ENCODE results near the gene GAD2. TPM values are rescaled to one million over a fixed set of nuclear protein-coding genes. Genes with fewer than 3 reads are reported as not detected.

Gene GAD2
- total and polyA plus RNA-seq, 2 experiments from 2014 or later = 0.56 to 0.86 TPM

DNA sequence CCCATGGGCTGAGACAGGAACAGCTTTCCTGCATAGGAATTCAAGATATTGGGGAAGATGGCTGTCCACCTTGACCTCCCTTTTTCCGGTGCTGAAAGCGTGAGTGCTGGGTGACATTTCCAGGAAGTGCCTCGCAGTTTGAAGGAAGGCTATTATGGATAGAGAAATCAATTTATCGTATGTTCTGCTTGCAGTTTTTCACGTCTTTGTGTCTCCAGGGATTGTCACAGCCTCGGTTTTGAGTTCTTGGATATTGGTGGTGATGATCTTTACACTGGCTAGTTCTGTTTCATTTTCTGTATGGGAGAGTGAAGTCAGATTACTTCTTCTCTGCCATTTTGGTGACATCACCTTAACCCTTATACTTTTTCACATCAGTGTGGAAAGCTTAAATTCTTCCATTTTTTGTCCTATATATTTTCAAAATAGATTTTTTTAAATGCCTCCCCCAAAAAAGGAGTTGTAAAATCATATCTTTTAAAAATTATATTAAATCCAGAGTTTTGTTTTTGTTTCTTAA lies 119.1 kb downstream of the GAD2 start:
- Histone ChIP-seq H3K27me3 (ENCODE audit: insufficient read depth) (no peaks in the 10 kb centered on the region), H3K27ac (ENCODE audit: low read depth) (no peak overlapping the region), H3K79me2 (replicated peaks; ENCODE audit: insufficient read depth) (no peaks in the 10 kb centered on the region), H3K4me3 (0 out of 2 replicates have a peak overlapping the region, but pooled peaks have one; percentile 19), H3K9me2 (ENCODE audit: insufficient read depth) (no peaks in the 10 kb centered on the region), H3K4me2 (0 out of 2 replicates have a peak overlapping the region, but pooled peaks have one; percentile 24), H4K20me1 (replicated peaks; ENCODE audit: insufficient read depth) (no peaks in the 10 kb centered on the region), H3F3A (replicated peaks; ENCODE audit: low read depth) (no peaks in the 10 kb centered on the region), H3K36me3 (ENCODE audit: insufficient read depth) (no peaks in the 10 kb centered on the region), H2AFZ (0 out of 2 replicates have a peak overlapping the region, but pooled peaks have one; percentile 26), H3K4me1 (ENCODE audit: insufficient read depth) (no peaks in the 10 kb centered on the region; the same call in 1 of the 2 replicates)
- Mint-ChIP-seq H3K36me3 (ENCODE audit: low read depth) (no peaks in the 10 kb centered on the region), H3K27me3 (ENCODE audit: insufficient read depth, low read depth, poor library complexity) (peaks cover 1% of the 10 kb centered on the region), H3K9me3 (peaks cover 5% of the 10 kb centered on the region; the same call in 1 of the 3 replicates), H3K4me3 (no peak overlapping the region), H3K4me1 (no peaks in the 10 kb centered on the region), H3K27ac (no peak overlapping the region)
- DNase-seq (ENCODE audit: low spot score) (no peak), ATAC-seq (no peak)
- TF ChIP-seq, protein P1, sequence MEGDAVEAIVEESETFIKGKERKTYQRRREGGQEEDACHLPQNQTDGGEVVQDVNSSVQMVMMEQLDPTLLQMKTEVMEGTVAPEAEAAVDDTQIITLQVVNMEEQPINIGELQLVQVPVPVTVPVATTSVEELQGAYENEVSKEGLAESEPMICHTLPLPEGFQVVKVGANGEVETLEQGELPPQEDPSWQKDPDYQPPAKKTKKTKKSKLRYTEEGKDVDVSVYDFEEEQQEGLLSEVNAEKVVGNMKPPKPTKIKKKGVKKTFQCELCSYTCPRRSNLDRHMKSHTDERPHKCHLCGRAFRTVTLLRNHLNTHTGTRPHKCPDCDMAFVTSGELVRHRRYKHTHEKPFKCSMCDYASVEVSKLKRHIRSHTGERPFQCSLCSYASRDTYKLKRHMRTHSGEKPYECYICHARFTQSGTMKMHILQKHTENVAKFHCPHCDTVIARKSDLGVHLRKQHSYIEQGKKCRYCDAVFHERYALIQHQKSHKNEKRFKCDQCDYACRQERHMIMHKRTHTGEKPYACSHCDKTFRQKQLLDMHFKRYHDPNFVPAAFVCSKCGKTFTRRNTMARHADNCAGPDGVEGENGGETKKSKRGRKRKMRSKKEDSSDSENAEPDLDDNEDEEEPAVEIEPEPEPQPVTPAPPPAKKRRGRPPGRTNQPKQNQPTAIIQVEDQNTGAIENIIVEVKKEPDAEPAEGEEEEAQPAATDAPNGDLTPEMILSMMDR (conservative IDR thresholded peaks at IDR 0.05; ENCODE audit: low read depth in 2 of 2) = no peak
- no peak for TF ChIP-seq NANOG (IDR thresholded peaks at IDR 0.05; ENCODE audit: borderline replicate concordance)
- TF ChIP-seq, protein P2, sequence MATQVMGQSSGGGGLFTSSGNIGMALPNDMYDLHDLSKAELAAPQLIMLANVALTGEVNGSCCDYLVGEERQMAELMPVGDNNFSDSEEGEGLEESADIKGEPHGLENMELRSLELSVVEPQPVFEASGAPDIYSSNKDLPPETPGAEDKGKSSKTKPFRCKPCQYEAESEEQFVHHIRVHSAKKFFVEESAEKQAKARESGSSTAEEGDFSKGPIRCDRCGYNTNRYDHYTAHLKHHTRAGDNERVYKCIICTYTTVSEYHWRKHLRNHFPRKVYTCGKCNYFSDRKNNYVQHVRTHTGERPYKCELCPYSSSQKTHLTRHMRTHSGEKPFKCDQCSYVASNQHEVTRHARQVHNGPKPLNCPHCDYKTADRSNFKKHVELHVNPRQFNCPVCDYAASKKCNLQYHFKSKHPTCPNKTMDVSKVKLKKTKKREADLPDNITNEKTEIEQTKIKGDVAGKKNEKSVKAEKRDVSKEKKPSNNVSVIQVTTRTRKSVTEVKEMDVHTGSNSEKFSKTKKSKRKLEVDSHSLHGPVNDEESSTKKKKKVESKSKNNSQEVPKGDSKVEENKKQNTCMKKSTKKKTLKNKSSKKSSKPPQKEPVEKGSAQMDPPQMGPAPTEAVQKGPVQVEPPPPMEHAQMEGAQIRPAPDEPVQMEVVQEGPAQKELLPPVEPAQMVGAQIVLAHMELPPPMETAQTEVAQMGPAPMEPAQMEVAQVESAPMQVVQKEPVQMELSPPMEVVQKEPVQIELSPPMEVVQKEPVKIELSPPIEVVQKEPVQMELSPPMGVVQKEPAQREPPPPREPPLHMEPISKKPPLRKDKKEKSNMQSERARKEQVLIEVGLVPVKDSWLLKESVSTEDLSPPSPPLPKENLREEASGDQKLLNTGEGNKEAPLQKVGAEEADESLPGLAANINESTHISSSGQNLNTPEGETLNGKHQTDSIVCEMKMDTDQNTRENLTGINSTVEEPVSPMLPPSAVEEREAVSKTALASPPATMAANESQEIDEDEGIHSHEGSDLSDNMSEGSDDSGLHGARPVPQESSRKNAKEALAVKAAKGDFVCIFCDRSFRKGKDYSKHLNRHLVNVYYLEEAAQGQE (IDR thresholded peaks at IDR 0.05; ENCODE audit: unreplicated experiment) = no peak
- TF ChIP-seq EZH2phosphoT487 (IDR thresholded peaks at IDR 0.05; ENCODE audit: unreplicated experiment) = no peak
- no peak for TF ChIP-seq ZNF331 (CRISPR knock-in tag; IDR thresholded peaks at IDR 0.05; ENCODE audit: low read depth)
- TF ChIP-seq STAT1 (IDR thresholded peaks at IDR 0.05; ENCODE audit: unreplicated experiment) = no peak
- no peak for TF ChIP-seq EZH2 (IDR thresholded peaks at IDR 0.05; ENCODE audit: low read depth, unreplicated experiment)
- TF ChIP-seq, protein P3, sequence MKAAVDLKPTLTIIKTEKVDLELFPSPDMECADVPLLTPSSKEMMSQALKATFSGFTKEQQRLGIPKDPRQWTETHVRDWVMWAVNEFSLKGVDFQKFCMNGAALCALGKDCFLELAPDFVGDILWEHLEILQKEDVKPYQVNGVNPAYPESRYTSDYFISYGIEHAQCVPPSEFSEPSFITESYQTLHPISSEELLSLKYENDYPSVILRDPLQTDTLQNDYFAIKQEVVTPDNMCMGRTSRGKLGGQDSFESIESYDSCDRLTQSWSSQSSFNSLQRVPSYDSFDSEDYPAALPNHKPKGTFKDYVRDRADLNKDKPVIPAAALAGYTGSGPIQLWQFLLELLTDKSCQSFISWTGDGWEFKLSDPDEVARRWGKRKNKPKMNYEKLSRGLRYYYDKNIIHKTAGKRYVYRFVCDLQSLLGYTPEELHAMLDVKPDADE (IDR thresholded peaks at IDR 0.05) = no peak
- no peak for TF ChIP-seq ZNF114 (CRISPR knock-in tag; IDR thresholded peaks at IDR 0.05)
- TF ChIP-seq, protein P4, sequence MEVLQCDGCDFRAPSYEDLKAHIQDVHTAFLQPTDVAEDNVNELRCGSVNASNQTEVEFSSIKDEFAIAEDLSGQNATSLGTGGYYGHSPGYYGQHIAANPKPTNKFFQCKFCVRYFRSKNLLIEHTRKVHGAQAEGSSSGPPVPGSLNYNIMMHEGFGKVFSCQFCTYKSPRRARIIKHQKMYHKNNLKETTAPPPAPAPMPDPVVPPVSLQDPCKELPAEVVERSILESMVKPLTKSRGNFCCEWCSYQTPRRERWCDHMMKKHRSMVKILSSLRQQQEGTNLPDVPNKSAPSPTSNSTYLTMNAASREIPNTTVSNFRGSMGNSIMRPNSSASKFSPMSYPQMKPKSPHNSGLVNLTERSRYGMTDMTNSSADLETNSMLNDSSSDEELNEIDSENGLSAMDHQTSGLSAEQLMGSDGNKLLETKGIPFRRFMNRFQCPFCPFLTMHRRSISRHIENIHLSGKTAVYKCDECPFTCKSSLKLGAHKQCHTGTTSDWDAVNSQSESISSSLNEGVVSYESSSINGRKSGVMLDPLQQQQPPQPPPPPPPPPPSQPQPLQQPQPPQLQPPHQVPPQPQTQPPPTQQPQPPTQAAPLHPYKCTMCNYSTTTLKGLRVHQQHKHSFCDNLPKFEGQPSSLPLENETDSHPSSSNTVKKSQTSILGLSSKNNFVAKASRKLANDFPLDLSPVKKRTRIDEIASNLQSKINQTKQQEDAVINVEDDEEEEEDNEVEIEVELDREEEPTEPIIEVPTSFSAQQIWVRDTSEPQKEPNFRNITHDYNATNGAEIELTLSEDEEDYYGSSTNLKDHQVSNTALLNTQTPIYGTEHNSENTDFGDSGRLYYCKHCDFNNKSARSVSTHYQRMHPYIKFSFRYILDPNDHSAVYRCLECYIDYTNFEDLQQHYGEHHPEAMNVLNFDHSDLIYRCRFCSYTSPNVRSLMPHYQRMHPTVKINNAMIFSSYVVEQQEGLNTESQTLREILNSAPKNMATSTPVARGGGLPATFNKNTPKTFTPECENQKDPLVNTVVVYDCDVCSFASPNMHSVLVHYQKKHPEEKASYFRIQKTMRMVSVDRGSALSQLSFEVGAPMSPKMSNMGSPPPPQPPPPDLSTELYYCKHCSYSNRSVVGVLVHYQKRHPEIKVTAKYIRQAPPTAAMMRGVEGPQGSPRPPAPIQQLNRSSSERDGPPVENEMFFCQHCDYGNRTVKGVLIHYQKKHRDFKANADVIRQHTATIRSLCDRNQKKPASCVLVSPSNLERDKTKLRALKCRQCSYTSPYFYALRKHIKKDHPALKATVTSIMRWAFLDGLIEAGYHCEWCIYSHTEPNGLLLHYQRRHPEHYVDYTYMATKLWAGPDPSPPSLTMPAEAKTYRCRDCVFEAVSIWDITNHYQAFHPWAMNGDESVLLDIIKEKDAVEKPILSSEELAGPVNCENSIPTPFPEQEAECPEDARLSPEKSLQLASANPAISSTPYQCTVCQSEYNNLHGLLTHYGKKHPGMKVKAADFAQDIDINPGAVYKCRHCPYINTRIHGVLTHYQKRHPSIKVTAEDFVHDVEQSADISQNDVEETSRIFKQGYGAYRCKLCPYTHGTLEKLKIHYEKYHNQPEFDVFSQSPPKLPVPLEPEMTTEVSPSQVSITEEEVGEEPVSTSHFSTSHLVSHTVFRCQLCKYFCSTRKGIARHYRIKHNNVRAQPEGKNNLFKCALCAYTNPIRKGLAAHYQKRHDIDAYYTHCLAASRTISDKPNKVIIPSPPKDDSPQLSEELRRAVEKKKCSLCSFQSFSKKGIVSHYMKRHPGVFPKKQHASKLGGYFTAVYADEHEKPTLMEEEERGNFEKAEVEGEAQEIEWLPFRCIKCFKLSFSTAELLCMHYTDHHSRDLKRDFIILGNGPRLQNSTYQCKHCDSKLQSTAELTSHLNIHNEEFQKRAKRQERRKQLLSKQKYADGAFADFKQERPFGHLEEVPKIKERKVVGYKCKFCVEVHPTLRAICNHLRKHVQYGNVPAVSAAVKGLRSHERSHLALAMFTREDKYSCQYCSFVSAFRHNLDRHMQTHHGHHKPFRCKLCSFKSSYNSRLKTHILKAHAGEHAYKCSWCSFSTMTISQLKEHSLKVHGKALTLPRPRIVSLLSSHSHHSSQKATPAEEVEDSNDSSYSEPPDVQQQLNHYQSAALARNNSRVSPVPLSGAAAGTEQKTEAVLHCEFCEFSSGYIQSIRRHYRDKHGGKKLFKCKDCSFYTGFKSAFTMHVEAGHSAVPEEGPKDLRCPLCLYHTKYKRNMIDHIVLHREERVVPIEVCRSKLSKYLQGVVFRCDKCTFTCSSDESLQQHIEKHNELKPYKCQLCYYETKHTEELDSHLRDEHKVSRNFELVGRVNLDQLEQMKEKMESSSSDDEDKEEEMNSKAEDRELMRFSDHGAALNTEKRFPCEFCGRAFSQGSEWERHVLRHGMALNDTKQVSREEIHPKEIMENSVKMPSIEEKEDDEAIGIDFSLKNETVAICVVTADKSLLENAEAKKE (CRISPR knock-in tag; IDR thresholded peaks at IDR 0.05) = no peak
- TF ChIP-seq JUNB (IDR thresholded peaks at IDR 0.05; ENCODE audit: unreplicated experiment) = no peak
- TF ChIP-seq POLR2AphosphoS5 (IDR thresholded peaks at IDR 0.05; ENCODE audit: low read depth) = no peak

Data from GM23338 (cell line).